ENCODE measurements around the gene RCAN2. TPM values are rescaled to one million over a fixed set of nuclear protein-coding genes. Genes with fewer than 3 reads are reported as not detected.

Gene RCAN2
- total and polyA plus RNA-seq, 2 experiments from 2014 or later, result 6.0 to 9.3 TPM

GRCh38 chr6:46392294-46392693, 99.0 kb downstream of the RCAN2 start:
- no peaks in the 10 kb centered on the region for H3F3A ChIP-seq (replicated peaks; ENCODE audit: low read depth)
- no peaks in the 10 kb centered on the region; the same call in 2 of the 3 replicates for H3K9me3 Mint-ChIP-seq
- H3K4me1 Mint-ChIP-seq, result no peaks in the 10 kb centered on the region
- no peak overlapping the region for H3K27ac Mint-ChIP-seq
- TF ChIP-seq STAT1 (IDR thresholded peaks at IDR 0.05; ENCODE audit: unreplicated experiment) (no peak), CTCF (conservative IDR thresholded peaks at IDR 0.05; ENCODE audit: low read depth in 2 of 2) (no peak), ZNF331 (CRISPR knock-in tag; IDR thresholded peaks at IDR 0.05; ENCODE audit: low read depth) (no peak), ZNF462 (CRISPR knock-in tag; IDR thresholded peaks at IDR 0.05) (no peak), POLR2AphosphoS5 (IDR thresholded peaks at IDR 0.05; ENCODE audit: low read depth) (no peak), ZNF114 (CRISPR knock-in tag; IDR thresholded peaks at IDR 0.05) (no peak), JUNB (IDR thresholded peaks at IDR 0.05; ENCODE audit: unreplicated experiment) (no peak), NANOG (IDR thresholded peaks at IDR 0.05; ENCODE audit: borderline replicate concordance) (no peak), CREB1 (CRISPR knock-in tag; IDR thresholded peaks at IDR 0.05; ENCODE audit: low read depth) (no peak), ETS1 (IDR thresholded peaks at IDR 0.05) (no peak)
- H3K4me1 ChIP-seq (ENCODE audit: insufficient read depth), result no peaks in the 10 kb centered on the region
- peaks cover 3% of the 10 kb centered on the region for H3K27me3 Mint-ChIP-seq (ENCODE audit: insufficient read depth, low read depth, poor library complexity)
- H3K36me3 Mint-ChIP-seq (ENCODE audit: low read depth), result no peaks in the 10 kb centered on the region
- no peak for DNase-seq (ENCODE audit: low spot score)
- no peaks in the 10 kb centered on the region for H3K27me3 ChIP-seq (ENCODE audit: insufficient read depth)
- H3K36me3 ChIP-seq (ENCODE audit: insufficient read depth), result no peaks in the 10 kb centered on the region
- no peaks in the 10 kb centered on the region for H3K9me2 ChIP-seq (ENCODE audit: insufficient read depth)
- H3K4me2 ChIP-seq, result no peak overlapping the region
- no peaks in the 10 kb centered on the region for H3K79me2 ChIP-seq (replicated peaks; ENCODE audit: insufficient read depth)
- ATAC-seq, result no peak
- no peak overlapping the region for H2AFZ ChIP-seq
- no peak overlapping the region for H3K4me3 Mint-ChIP-seq
- no peak overlapping the region for H3K4me3 ChIP-seq
- no peak overlapping the region for H3K27ac ChIP-seq (ENCODE audit: low read depth)
- H4K20me1 ChIP-seq (replicated peaks; ENCODE audit: insufficient read depth), result no peaks in the 10 kb centered on the region
